Neutrophil (primary cell): ENCODE results near the gene PRLH.

ENCODE experiments used
- H3K27ac ChIP-seq: fragments of 200-600 bp; sonication (generic); 2 replicates; pipeline ENCODE4 v1.5.1; 2016; ENCODE audit warnings: mild to moderate bottlenecking, moderate library complexity
- H3K27me3 ChIP-seq: fragments of 200-600 bp; sonication (generic); 2 replicates; pipeline ENCODE4 v1.6.0; 2016; ENCODE audit warnings: mild to moderate bottlenecking
- H3K36me3 ChIP-seq: fragments of 200-600 bp; sonication (generic); 2 replicates; pipeline ENCODE4 v1.5.1; 2017
- H3K4me1 ChIP-seq, 2 experiments: fragments of 200-600 bp in 1 of 2; sonication (generic) in 1 of 2; 1 replicate in 1 of 2; 2 replicates in 1 of 2; pipeline versions ENCODE4 v1.5.1 to v1.6.1; 2013 to 2016; ENCODE audit warnings: low read depth in 1 of 2, low read length in 1 of 2, mild to moderate bottlenecking in 1 of 2, moderate library complexity in 1 of 2; ENCODE audit not compliant: control insufficient read depth in 1 of 2, insufficient read depth in 1 of 2
- H3K4me3 ChIP-seq, 2 experiments: fragments of 200-600 bp in 1 of 2; sonication (generic) in 1 of 2; 1 replicate in 1 of 2; 2 replicates in 1 of 2; pipeline ENCODE4 v1.5.1; 2013 to 2016; ENCODE audit warnings: low read depth in 1 of 2, low read length in 1 of 2, mild to moderate bottlenecking in 1 of 2, moderate library complexity in 1 of 2
- H3K9me3 ChIP-seq: fragments of 200-600 bp; sonication (generic); 2 replicates; pipeline ENCODE4 v1.5.1; 2016
- TF ChIP-seq, protein P1 (sequence below): fragments of 200-600 bp; sonication (generic); IDR thresholded peaks from 2 replicates; pipeline ENCODE4 v1.5.1; 2016; ENCODE audit warnings: antibody characterized with exemption

The PRLH gene

DNA sequence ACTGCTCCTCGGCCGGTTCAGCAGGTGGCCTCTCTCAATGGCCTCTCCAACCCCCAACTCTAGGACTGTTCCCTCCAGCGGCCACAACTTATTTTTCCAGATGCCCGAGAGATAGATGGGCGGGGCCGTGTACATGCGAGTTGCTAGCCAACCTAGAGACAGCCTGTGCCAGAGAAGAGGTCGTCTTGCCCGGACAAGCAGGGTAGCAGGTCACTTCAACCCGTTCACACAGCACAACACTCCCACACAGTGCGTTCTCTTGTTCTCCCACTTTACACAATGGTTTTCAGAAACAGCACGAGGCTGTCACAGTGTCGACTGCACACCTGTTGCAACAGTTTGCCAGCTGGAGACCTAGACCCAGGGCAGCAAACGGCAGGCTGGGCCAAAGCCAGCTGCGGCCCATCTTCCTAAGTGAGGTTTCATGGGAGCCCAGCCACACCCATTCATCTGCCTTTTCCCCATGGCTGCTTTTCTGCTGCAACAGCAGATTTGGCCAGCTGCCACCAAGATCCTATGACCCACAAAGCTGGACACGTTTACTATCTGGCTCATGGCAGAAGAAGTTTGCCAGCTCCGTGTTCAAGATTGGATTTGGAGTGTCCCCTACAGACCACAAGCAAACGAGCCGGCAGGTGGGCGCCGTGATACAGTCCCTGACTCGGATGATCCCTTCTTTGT lies 7.3 kb upstream of the PRLH start:
- Histone ChIP-seq H3K27me3 (peaks cover 8% of the 10 kb centered on the region), H3K27ac (no peak overlapping the region), H3K4me3 (no peak overlapping the region), H3K9me3 (no peaks in the 10 kb centered on the region), H3K36me3 (no peaks in the 10 kb centered on the region), H3K4me1 (no peaks in the 10 kb centered on the region)
- TF ChIP-seq, protein P1, sequence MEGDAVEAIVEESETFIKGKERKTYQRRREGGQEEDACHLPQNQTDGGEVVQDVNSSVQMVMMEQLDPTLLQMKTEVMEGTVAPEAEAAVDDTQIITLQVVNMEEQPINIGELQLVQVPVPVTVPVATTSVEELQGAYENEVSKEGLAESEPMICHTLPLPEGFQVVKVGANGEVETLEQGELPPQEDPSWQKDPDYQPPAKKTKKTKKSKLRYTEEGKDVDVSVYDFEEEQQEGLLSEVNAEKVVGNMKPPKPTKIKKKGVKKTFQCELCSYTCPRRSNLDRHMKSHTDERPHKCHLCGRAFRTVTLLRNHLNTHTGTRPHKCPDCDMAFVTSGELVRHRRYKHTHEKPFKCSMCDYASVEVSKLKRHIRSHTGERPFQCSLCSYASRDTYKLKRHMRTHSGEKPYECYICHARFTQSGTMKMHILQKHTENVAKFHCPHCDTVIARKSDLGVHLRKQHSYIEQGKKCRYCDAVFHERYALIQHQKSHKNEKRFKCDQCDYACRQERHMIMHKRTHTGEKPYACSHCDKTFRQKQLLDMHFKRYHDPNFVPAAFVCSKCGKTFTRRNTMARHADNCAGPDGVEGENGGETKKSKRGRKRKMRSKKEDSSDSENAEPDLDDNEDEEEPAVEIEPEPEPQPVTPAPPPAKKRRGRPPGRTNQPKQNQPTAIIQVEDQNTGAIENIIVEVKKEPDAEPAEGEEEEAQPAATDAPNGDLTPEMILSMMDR = no peak

DNA sequence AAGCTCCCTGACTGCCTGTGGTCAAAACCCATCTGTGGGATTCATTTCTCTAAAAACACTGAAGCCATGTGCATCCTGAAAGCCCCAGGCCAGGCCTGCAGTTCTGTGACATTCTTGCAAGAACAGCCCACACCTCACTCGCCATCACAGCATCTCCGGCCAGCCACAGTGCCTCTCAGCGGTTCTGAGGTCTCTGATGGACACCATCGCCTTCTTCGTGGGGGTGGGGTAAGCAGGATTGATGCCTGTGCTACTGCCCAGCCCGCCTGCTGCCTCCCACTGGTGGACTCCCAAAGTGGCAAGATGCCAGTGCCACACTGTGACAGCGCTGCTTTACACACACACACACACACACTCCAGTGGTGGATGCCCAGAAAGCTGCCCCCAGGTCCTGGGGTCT lies 5.2 kb upstream of the PRLH start:
- Histone ChIP-seq H3K36me3 (no peaks in the 10 kb centered on the region), H3K27ac (no peak overlapping the region), H3K27me3 (peaks cover 19% of the 10 kb centered on the region), H3K4me3 (no peak overlapping the region), H3K4me1 (no peaks in the 10 kb centered on the region), H3K9me3 (no peaks in the 10 kb centered on the region)
- TF ChIP-seq, protein P1 = no peak

DNA sequence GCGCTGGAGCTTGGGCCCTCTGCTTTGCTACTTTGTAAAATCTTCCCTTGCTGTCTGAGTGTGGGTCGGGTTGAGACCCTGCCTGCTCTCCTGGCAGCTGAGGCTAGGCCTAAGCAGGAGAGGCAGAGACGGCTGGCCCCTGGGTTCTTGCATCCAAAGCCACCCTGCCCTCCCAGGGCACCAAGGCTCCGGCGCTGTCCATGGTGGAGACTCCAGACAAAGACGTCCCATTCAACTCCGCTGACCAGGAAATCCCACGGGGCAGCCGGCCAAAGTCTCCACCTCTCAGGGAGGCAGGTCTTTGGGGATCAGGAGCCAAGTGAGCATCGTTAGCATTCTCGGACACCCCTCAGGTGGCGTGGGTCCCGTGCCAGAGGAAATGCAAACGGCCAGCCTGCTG lies 2.6 kb upstream of the PRLH start:
- H3K9me3 ChIP-seq = no peaks in the 10 kb centered on the region
- TF ChIP-seq, protein P1 = no peak
- no peaks in the 10 kb centered on the region for H3K36me3 ChIP-seq
- peaks cover 19% of the 10 kb centered on the region for H3K27me3 ChIP-seq
- H3K4me1 ChIP-seq = no peaks in the 10 kb centered on the region
- no peak overlapping the region for H3K4me3 ChIP-seq
- no peak overlapping the region for H3K27ac ChIP-seq

DNA sequence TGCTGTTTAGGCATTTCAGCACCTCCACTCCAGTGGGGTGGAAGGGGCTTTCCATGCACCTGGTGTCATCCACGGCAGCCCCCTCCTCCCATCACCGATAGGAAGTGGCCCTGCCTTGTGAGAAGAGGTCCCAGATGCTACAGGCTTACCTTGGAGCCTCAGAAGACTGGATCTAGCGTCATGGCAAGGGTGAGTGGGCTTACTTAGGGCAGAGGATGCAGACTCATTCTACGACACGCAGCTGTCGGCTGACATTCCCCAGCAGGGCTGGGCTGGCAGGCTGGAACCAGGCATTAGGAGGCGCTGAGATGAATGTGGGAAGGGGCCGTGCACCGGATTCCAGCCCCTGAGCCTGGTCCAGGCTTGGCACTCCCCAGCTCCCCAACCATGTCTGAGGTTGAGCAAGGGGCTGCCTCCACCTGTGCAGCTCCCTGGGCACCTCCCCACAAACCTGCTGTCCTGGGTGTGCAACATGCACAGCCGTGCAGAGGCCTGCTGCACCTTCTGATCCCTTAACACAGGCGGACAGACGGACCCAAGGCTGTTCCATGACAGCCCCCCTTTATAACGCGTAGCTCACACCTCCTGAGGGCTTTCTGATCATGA lies 1.7 kb upstream of the PRLH start:
- peaks cover 19% of the 10 kb centered on the region for H3K27me3 ChIP-seq
- no peak overlapping the region for H3K4me3 ChIP-seq
- no peak overlapping the region for H3K27ac ChIP-seq
- no peaks in the 10 kb centered on the region for H3K36me3 ChIP-seq
- no peaks in the 10 kb centered on the region for H3K4me1 ChIP-seq
- TF ChIP-seq, protein P1 = no peak
- H3K9me3 ChIP-seq = no peaks in the 10 kb centered on the region

DNA sequence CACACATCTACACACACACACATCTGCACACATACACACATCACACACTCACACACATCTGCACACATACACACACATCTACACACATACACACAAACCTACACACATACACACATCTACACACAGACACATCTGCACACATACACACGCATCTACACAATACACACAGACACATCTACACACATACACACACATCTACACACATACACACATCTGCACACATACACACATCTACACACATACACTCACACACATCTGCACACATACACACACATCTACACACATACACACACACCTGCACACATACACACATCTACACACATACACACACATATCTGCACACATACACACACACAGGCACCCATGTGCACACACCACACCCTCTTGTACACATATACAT lies 400 bp upstream of the PRLH start:
- TF ChIP-seq, protein P1 = no peak
- H3K9me3 ChIP-seq = no peaks in the 10 kb centered on the region
- no peak overlapping the region for H3K4me3 ChIP-seq
- H3K27ac ChIP-seq = no peak overlapping the region
- no peaks in the 10 kb centered on the region for H3K4me1 ChIP-seq
- H3K36me3 ChIP-seq = no peaks in the 10 kb centered on the region
- peaks cover 22% of the 10 kb centered on the region for H3K27me3 ChIP-seq
